Keratinocyte (primary cell): ENCODE data around the gene RSPH1. TPM values are rescaled to one million over a fixed set of nuclear protein-coding genes. Genes with fewer than 3 reads are reported as not detected.

ENCODE experiments used
- DNase-seq: peaks from one replicate; pipeline ENCODE4 v3.0.0-alpha.2; 2011; ENCODE audit warnings: low read depth, missing footprints, low spot score
- FAIRE-seq: peaks from 2 replicates; lab custom pipeline; 2011; peaks lifted over from hg19 to GRCh38; lab: Jason Lieb, UNC
- H2AFZ ChIP-seq: 2 replicates; pipeline ENCODE4 v1.6.0; 2012; ENCODE audit warnings: low read length, control low read depth, inconsistent platforms; ENCODE audit not compliant: control insufficient read depth
- H3K27ac ChIP-seq: 2 replicates; pipeline ENCODE4 v1.5.1; 2011; ENCODE audit warnings: low read length; ENCODE audit not compliant: control insufficient read depth, insufficient read depth
- H3K27me3 ChIP-seq: 3 replicates; pipeline ENCODE4 v1.6.0; 2011; ENCODE audit warnings: low read length; ENCODE audit not compliant: control insufficient read depth, insufficient read depth; ENCODE audit errors: extremely low read depth
- H3K36me3 ChIP-seq, 2 experiments: 2 replicates in 1 of 2; 3 replicates in 1 of 2; pipeline ENCODE4 v1.5.1; 2011; ENCODE audit warnings: low read length in 2 of 2, mild to moderate bottlenecking in 1 of 2; ENCODE audit not compliant: control insufficient read depth in 2 of 2, insufficient read depth in 2 of 2; ENCODE audit errors: extremely low read depth in 1 of 2
- H3K4me1 ChIP-seq: 3 replicates; pipeline ENCODE4 v1.5.1; 2011; ENCODE audit warnings: low read length; ENCODE audit not compliant: control insufficient read depth, insufficient read depth; ENCODE audit errors: extremely low read depth
- H3K4me2 ChIP-seq: 3 replicates; pipeline ENCODE4 v1.6.0; 2011; ENCODE audit warnings: low read depth, low read length; ENCODE audit not compliant: control insufficient read depth, insufficient read depth; ENCODE audit errors: extremely low read depth
- H3K4me3 ChIP-seq, 3 experiments: fragments of 200-600 bp in 1 of 3; sonication (generic) in 1 of 3; 2 replicates in 2 of 3; 3 replicates in 1 of 3; pipeline ENCODE4 v1.5.1; 2011 to 2016; ENCODE audit warnings: low read length in 3 of 3, mild to moderate bottlenecking in 3 of 3, control low read depth in 2 of 3, inconsistent platforms in 1 of 3, low read depth in 1 of 3, mixed read lengths in 1 of 3, mixed run types in 1 of 3, moderate library complexity in 1 of 3; ENCODE audit not compliant: control insufficient read depth in 2 of 3, insufficient read depth in 2 of 3; ENCODE audit errors: extremely low read depth in 1 of 3
- H3K79me2 ChIP-seq: 2 replicates; pipeline ENCODE4 v1.6.0; 2012; ENCODE audit warnings: low read length; ENCODE audit not compliant: control insufficient read depth, insufficient read depth
- H3K9ac ChIP-seq: 3 replicates; pipeline ENCODE4 v1.6.0; 2011; ENCODE audit warnings: low read length; ENCODE audit not compliant: control insufficient read depth, insufficient read depth; ENCODE audit errors: extremely low read depth
- H3K9me1 ChIP-seq: 3 replicates; pipeline ENCODE4 v1.6.0; 2011; ENCODE audit warnings: low read length; ENCODE audit not compliant: control insufficient read depth, insufficient read depth; ENCODE audit errors: extremely low read depth
- H3K9me3 ChIP-seq: 2 replicates; pipeline ENCODE4 v1.5.1; 2012; ENCODE audit warnings: low read depth, low read length; ENCODE audit not compliant: control insufficient read depth
- H4K20me1 ChIP-seq: 3 replicates; pipeline ENCODE4 v1.6.0; 2011; ENCODE audit warnings: low read length; ENCODE audit not compliant: control insufficient read depth, insufficient read depth; ENCODE audit errors: extremely low read depth
- CTCF ChIP-seq, 3 experiments: IDR thresholded peaks in 1 of 3; conservative IDR thresholded peaks in 1 of 3; optimal IDR thresholded peaks in 1 of 3; 2 replicates in 2 of 3; 3 replicates in 1 of 3; pipeline versions ENCODE3 to v1.5.1; 2011; ENCODE audit warnings: low read length in 3 of 3, mild to moderate bottlenecking in 3 of 3, moderate library complexity in 2 of 3, control low read depth in 1 of 3, inconsistent platforms in 1 of 3; ENCODE audit not compliant: insufficient read depth in 2 of 3; ENCODE audit errors: extremely low read depth in 1 of 3
- EZH2 ChIP-seq: IDR thresholded peaks from one replicate; pipeline ENCODE4 v1.6.1; 2012; ENCODE audit warnings: inconsistent platforms, mild to moderate bottlenecking, low read length, moderate library complexity
- dilution Hi-C: fragments of 300-500 bp; cut with MboI; formaldehyde crosslinking; loops from one replicate; pipeline ENCODE4 v1.7.0; 2020; ENCODE audit warnings: low sequenced_read_pairs; ENCODE audit not compliant: extremely low pct_ligation_motif_present
- polyA plus RNA-seq, 5 experiments: library from polyadenylated mRNA; depleted of rRNA in 3 of 5; stranded (reverse) in 3 of 5; stranded (forward) in 1 of 5; unstranded in 1 of 5; fragments of >200 nt; gene quantifications; 1 replicate in 1 of 5; 2 replicates in 3 of 5; 3 replicates in 1 of 5; pipeline versions ENCODE4 v1.2.1 to v1.2.3, GENCODE V29; 2011 to 2012; ENCODE audit warnings: missing spikeins in 2 of 5, low read depth in 1 of 5, low replicate concordance in 1 of 5

The RSPH1 gene
- polyA plus RNA-seq, 1 donor (not counting 4 experiments of a cell fraction or from before 2014, with no cell fraction given): 0.50 TPM

GRCh38 chr21:42439284-42440186 lies 56.5 kb downstream of the RSPH1 start:
- no peaks in the 10 kb centered on the region for H4K20me1 ChIP-seq
- TF ChIP-seq EZH2: no peak
- TF ChIP-seq CTCF (optimal IDR thresholded peaks at IDR 0.05 in 1 of 3, IDR thresholded peaks at IDR 0.05 in 1 of 3, conservative IDR thresholded peaks at IDR 0.05 in 1 of 3; ENCODE audit: extremely low read depth in 1 of 3, insufficient read depth in 2 of 3, low read length in 3 of 3): no peak
- no peaks in the 10 kb centered on the region for H3K9me1 ChIP-seq
- H3K79me2 ChIP-seq: no peaks in the 10 kb centered on the region
- no peak overlapping the region for H3K4me3 ChIP-seq
- H3K4me1 ChIP-seq: no peaks in the 10 kb centered on the region
- H3K9ac ChIP-seq: no peak overlapping the region
- no peak overlapping the region for H2AFZ ChIP-seq
- no peaks in the 10 kb centered on the region for H3K36me3 ChIP-seq
- no peak overlapping the region for H3K27ac ChIP-seq
- dilution Hi-C loops: no loop called here
- no peak for DNase-seq
- no peak overlapping the region for H3K4me2 ChIP-seq
- peaks cover 5% of the 10 kb centered on the region for H3K27me3 ChIP-seq
- H3K9me3 ChIP-seq: no peaks in the 10 kb centered on the region
- no peak for FAIRE-seq

GRCh38 chr21:42438316-42439205 lies 57.5 kb downstream of the RSPH1 start:
- no peak for TF ChIP-seq CTCF (optimal IDR thresholded peaks at IDR 0.05 in 1 of 3, IDR thresholded peaks at IDR 0.05 in 1 of 3, conservative IDR thresholded peaks at IDR 0.05 in 1 of 3; ENCODE audit: extremely low read depth in 1 of 3, insufficient read depth in 2 of 3, low read length in 3 of 3)
- TF ChIP-seq EZH2: no peak
- Histone ChIP-seq H3K79me2 (no peaks in the 10 kb centered on the region), H2AFZ (no peak overlapping the region), H3K27ac (no peak overlapping the region), H3K4me1 (peaks cover 4% of the 10 kb centered on the region), H3K4me2 (no peak overlapping the region), H3K36me3 (no peaks in the 10 kb centered on the region), H3K9ac (no peak overlapping the region), H4K20me1 (no peaks in the 10 kb centered on the region), H3K27me3 (peaks cover 5% of the 10 kb centered on the region), H3K4me3 (no peak overlapping the region), H3K9me1 (no peaks in the 10 kb centered on the region), H3K9me3 (no peaks in the 10 kb centered on the region)
- no peak for DNase-seq
- FAIRE-seq: no peak
- dilution Hi-C loops: no loop called here
